ENCODE measurements around the gene CLCN3. TPM values are rescaled to one million over a fixed set of nuclear protein-coding genes. Genes with fewer than 3 reads are reported as not detected.
"Not testable (repeated sequence)": the region's sequence is repeated elsewhere in the genome, so short reads cannot be mapped to it uniquely, and the experiment has no call there.

CLCN3 gene
- total RNA-seq, 2 donors from 2014 or later: 22.2 to 25.2 TPM

DNA sequence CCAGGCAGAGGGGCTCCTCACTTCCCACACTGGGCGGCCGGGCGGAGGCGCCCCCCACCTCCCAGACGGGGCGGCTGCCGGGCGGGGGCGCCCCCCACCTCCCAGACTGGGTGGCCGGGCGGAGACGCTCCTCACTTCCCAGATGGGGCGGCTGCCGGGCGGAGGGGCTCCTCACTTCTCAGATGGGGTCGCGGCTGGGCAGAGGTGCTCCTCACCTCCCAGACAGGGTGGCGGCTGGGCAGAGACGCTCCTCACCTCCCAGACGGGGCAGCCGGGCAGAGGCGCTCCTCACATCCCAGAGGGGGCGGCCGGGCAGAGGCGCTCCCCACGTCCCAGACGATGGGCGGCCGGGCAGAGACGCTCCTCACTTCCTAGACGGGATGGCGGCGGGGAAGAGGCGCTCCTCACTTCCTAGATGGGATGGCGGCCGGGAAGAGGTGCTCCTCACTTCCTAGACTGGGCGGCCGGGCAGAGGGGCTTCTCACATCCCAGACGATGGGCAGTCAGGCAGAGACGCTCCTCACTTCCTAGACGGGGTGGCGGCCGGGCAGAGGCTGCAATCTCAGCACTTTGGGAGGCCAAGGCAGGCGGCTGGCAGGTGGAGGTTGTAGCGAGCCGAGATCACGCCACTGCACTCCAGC, 58.7 kb downstream of the CLCN3 start:
- not testable (repeated sequence) for H3K4me3 Mint-ChIP-seq; H3K4me1 Mint-ChIP-seq; H3K9me3 Mint-ChIP-seq; H3K27me3 Mint-ChIP-seq; H3K27ac Mint-ChIP-seq; ATAC-seq (replicated peaks)
- H3K36me3 Mint-ChIP-seq (ENCODE audit: low read depth): peaks cover 32% of the 10 kb centered on the region

DNA sequence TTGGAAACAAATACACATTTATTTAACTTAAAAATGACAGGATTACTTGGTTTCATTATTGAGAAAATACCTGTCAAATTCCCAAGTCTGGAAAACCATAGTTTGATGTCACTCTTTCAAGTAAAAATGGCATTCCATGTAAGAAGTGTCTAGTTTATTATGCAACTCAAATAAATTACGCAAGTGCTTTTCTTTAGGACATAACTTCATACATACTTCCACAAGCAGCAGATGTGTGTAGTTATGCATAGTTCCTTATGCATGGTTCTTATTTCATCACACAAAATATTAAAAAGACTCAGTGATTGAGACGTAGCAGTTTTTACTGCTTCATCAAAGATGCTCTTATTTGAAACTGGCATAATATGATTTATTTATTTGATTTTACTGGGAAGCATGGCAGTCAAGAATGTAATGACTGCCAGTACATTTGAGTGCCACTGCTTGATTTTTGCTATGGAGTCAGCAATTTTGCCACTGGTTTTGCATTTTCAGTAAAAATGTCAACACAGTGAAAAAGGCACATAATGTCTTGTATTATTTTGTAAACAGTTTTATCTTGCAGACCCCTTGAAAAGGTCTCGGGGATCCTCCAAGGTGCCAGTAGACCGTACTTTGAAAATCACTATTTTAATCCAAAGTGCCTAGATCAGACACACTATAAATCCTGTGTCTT, 62.1 kb downstream of the CLCN3 start:
- no peaks in the 10 kb centered on the region for H3K4me1 Mint-ChIP-seq
- no peaks in the 10 kb centered on the region for H3K27me3 Mint-ChIP-seq

DNA sequence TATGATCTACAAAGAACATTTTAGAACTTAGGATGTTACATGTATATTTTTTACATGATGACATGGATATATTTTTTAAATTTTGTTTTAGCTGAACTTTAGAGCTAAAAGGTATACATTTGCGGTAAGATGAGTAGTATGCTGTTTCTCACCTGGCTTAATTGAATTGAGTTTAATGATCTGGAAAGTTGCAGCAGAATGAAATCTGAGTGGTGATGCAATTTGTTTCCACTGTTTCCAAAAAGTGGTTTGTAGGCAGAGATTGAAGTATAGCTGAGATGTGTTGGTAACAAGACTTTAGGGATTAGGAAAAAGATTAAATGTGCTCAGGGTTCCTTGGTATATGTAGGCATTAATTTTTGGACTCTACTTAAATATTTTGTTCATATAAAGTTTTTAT, 69.3 kb downstream of the CLCN3 start:
- Mint-ChIP-seq H3K9me3 (no peaks in the 10 kb centered on the region), H3K4me1 (no peaks in the 10 kb centered on the region), H3K27ac (no peak overlapping the region), H3K36me3 (ENCODE audit: low read depth) (peaks cover 68% of the 10 kb centered on the region), H3K27me3 (no peaks in the 10 kb centered on the region), H3K4me3 (no peak overlapping the region)
- no peak for ATAC-seq (replicated peaks)

More for the DNA sequence above, 62.1 kb downstream of the CLCN3 start:
- peaks cover 59% of the 10 kb centered on the region for H3K36me3 Mint-ChIP-seq (ENCODE audit: low read depth)
- H3K4me3 Mint-ChIP-seq: no peak overlapping the region
- no peaks in the 10 kb centered on the region for H3K9me3 Mint-ChIP-seq
- H3K27ac Mint-ChIP-seq: no peak overlapping the region
- ATAC-seq (replicated peaks): no peak

DNA sequence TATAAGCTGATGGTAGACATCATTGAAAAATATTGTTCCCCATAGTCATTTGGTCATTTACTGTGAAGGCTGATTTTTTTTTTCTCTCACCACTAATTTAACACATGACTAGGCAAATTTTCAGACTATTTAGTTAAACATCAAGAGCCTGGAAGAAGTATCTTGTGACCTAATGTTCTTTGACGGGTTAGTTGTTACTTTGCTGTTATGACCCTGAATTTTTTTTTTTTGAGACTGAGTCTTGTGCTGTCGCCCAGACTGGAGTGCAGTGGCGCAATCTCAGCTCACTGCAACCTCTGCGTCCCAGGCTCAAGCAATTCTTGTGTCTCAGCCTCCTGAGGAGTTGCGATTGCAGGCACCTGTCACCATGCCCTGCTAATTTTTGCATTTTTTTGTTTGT, 70.4 kb downstream of the CLCN3 start:
- H3K4me3 Mint-ChIP-seq: no peak overlapping the region
- H3K27me3 Mint-ChIP-seq: no peaks in the 10 kb centered on the region
- H3K27ac Mint-ChIP-seq: no peak overlapping the region
- H3K4me1 Mint-ChIP-seq: no peaks in the 10 kb centered on the region
- no peaks in the 10 kb centered on the region for H3K9me3 Mint-ChIP-seq
- peaks cover 61% of the 10 kb centered on the region for H3K36me3 Mint-ChIP-seq (ENCODE audit: low read depth)
- ATAC-seq (replicated peaks): no peak

DNA sequence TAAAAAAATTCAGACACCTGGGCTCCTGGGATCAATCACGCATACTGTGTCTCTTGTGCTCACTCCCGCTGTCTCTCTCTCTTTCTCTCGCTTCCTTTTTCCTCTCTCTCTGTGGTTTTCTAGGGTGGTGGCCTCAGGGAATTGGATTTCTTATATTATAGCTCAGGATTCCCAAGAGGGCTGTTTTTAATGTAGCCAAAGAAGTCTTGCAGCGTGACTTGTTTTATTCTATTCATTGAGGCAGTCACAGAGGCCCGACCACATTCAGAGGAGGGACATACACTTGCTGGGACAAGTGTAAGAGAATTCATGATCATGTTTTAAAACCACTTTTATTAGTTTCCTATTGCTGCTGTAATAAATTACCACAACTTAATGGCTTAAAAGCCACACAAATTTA, 78.0 kb downstream of the CLCN3 start:
- Mint-ChIP-seq H3K4me3 (no peak overlapping the region), H3K27ac (no peak overlapping the region), H3K27me3 (no peaks in the 10 kb centered on the region), H3K9me3 (no peaks in the 10 kb centered on the region), H3K36me3 (ENCODE audit: low read depth) (peaks cover 52% of the 10 kb centered on the region), H3K4me1 (no peaks in the 10 kb centered on the region)
- no peak for ATAC-seq (replicated peaks)

DNA sequence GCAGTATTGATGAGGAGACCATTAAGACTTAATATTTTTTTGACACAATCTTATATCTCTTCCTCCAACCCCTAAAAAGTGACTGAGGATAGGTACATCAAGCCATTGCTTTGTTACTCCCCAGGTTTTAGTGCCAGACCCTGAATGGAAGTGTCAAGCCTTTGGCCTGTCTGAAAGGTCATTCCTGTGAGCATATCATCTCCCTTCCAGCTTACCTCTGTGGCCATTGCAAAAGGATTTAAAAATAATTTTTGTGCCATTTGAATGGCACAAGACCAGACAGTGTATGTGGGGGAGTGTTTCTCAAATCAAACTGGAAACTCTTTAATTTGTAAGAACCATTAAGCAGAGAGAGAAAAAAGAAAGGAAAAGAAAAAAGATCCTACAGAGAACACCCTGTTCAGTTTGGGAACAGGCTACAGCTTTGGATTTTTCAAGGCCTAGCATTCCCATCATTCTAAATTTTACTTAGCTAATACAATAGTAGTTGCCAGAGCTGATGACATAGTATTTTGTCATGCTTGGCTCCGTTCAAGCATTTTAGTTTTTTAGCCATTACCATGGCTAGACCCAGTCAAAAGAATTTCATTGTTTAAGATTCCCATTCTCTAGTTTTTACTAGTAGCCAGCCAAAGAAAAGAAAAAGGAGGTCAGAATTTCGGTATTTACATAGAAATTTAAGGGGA, 87.7 kb downstream of the CLCN3 start:
- Mint-ChIP-seq H3K27me3 (no peaks in the 10 kb centered on the region), H3K4me3 (no peak overlapping the region), H3K9me3 (no peaks in the 10 kb centered on the region), H3K4me1 (peaks cover 7% of the 10 kb centered on the region), H3K27ac (peak overlapping the region; percentile 85), H3K36me3 (ENCODE audit: low read depth) (peaks cover 59% of the 10 kb centered on the region)
- no peak for ATAC-seq (replicated peaks)

DNA sequence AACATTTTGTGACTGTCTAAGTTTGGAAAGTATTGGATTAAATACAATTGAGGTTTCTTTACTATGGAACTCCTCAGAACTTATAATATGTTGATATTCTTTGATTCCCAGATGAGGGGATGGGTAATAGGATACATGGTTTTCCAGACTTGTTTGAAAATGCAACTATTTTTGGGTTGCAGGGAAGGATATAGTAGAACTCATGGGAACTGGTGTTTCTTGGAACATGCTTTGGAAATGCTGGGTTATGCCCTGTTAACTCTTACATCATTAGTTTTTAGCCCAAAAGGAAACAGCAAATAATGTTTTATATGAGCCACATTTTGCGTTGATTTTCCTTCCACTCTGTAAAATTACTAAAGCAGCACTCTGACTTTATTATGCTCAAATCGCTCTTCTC, 95.4 kb downstream of the CLCN3 start:
- Mint-ChIP-seq H3K4me3 (no peak overlapping the region), H3K9me3 (no peaks in the 10 kb centered on the region), H3K36me3 (ENCODE audit: low read depth) (peaks cover 82% of the 10 kb centered on the region), H3K4me1 (peaks cover 4% of the 10 kb centered on the region), H3K27ac (peak overlapping the region; percentile 36), H3K27me3 (no peaks in the 10 kb centered on the region)
- no peak for ATAC-seq (replicated peaks)

DNA sequence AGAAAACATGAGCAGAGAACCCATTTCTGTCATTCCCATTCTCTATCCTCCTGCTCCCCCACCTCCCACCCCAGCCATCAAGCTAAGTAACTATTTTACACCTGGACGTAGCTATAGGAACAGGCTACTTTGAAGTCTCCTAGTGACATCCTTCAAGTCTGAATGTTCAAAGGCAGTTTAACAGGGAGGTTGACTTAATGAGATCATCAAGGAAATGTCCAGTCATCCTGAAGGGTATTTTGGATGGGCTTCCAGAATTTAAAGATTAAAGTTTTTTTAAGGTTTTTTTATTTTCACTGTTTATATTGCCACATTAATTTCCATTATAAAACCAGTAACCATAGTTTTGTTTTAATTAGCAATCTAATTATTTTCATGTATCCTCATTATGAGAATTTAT, 96.3 kb downstream of the CLCN3 start:
- Mint-ChIP-seq H3K27me3 (no peaks in the 10 kb centered on the region), H3K4me3 (no peak overlapping the region), H3K27ac (no peak overlapping the region), H3K36me3 (ENCODE audit: low read depth) (peaks cover 83% of the 10 kb centered on the region), H3K9me3 (no peaks in the 10 kb centered on the region), H3K4me1 (peaks cover 4% of the 10 kb centered on the region)
- ATAC-seq (replicated peaks): no peak

DNA sequence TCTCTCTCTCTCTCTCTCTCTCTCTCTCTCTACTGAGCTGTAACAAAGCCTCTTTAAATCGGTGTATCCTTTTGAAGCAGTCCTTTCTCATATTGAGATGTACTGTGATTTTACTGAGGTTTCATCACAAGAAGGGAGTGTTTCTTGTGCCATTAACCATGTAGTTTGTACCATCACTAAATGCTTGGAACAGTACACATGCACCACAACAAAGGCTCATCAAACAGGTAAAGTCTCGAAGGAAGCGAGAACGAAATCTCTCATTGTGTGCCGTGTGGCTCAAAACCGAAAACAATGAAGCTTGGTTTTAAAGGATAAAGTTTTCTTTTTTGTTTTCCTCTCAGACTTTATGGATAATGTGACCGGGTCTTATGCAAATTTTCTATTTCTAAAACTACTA, 100.2 kb downstream of the CLCN3 start:
- H3K27ac Mint-ChIP-seq: peak overlapping the region; percentile 9
- H3K4me3 Mint-ChIP-seq: no peak overlapping the region
- ATAC-seq (replicated peaks): no peak
- no peaks in the 10 kb centered on the region for H3K4me1 Mint-ChIP-seq
- H3K27me3 Mint-ChIP-seq: no peaks in the 10 kb centered on the region
- peaks cover 48% of the 10 kb centered on the region for H3K36me3 Mint-ChIP-seq (ENCODE audit: low read depth)
- H3K9me3 Mint-ChIP-seq: no peaks in the 10 kb centered on the region

DNA sequence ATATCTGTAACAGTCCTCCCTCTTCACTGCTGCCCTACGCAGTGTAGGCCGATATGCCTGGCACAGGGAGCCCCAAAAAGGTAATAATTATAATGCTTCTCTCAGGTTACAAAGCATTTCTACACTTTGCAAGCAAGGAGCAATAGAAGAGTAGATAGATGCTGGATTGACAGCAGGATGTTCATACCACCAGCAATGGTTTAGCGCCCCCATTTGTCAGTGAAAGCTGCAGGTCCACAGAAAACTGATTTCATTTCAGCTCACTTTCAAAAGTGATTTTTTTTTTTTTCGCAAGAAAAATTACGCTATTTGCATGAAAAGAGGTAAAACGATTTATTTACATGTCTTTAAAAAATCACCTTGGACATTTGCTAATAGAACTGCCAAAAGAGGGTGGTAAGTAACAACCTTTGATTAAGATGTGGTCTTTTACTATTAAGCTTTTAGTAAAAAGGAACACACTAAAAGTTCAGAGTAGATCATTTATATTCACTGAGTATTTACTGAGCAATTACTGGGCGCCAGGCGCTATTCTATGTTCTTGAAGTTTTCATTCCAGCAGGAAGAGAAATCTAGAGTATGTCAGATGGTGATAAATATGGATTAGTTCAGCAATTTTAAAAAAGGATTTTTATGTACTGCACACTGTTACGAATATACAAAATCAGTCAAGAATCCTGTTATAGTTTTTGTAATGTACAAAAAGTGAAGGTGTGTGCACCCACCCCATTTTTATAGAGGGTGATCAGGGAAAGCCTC, 103.0 kb downstream of the CLCN3 start:
- Mint-ChIP-seq H3K36me3 (ENCODE audit: low read depth) (peaks cover 28% of the 10 kb centered on the region), H3K27me3 (no peaks in the 10 kb centered on the region), H3K9me3 (no peaks in the 10 kb centered on the region), H3K4me3 (no peak overlapping the region), H3K4me1 (no peaks in the 10 kb centered on the region), H3K27ac (no peak overlapping the region)
- no peak for ATAC-seq (replicated peaks)

DNA sequence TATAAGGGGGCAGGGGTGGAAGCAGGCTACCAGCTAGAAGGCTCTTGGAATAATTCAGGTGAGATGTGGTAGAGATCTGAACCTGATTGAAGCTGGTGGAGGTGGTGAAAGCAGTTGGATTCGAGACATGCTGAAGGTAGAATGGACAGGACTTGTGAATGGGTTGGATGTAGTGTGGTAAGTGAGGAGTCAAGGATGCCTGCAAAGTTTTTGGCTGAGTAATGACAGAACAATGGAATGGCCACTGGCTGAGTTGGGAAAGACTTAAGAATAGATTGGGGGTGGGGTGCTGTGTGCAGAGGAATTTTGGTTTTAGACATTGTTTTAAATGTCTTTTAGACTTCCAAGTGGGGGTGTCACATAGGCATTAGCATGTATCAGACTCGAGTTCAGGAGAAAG, 103.9 kb downstream of the CLCN3 start:
- H3K4me1 Mint-ChIP-seq: no peaks in the 10 kb centered on the region
- no peak for ATAC-seq (replicated peaks)

DNA sequence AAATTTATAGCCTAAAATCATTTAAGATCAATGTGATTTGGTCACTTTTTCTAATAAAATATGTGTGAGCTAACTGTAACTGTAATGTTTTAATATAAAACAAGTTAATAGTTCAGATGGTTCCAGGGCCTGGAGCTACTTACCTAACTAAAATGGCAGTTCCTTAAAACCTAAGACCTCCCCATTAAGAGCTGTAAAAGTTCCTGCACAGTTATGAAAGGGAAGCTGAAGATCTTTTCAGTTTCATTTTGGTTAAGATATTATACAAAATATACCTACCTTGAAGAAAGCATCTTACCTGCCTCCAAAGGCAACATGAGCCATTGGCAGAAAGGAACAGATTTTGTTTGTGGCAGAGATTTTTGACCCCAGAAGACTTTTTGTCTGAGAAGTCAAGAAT, 107.2 kb downstream of the CLCN3 start:
- H3K4me1 Mint-ChIP-seq: no peaks in the 10 kb centered on the region
- no peak overlapping the region for H3K4me3 Mint-ChIP-seq
- H3K27ac Mint-ChIP-seq: no peak overlapping the region
- H3K27me3 Mint-ChIP-seq: no peaks in the 10 kb centered on the region
- no peak for ATAC-seq (replicated peaks)
- no peaks in the 10 kb centered on the region for H3K9me3 Mint-ChIP-seq
- peaks cover 29% of the 10 kb centered on the region for H3K36me3 Mint-ChIP-seq (ENCODE audit: low read depth)

More for the DNA sequence above, 103.9 kb downstream of the CLCN3 start:
- Mint-ChIP-seq H3K4me3 (no peak overlapping the region), H3K9me3 (no peaks in the 10 kb centered on the region), H3K27ac (no peak overlapping the region), H3K27me3 (no peaks in the 10 kb centered on the region), H3K36me3 (ENCODE audit: low read depth) (peaks cover 24% of the 10 kb centered on the region)

DNA sequence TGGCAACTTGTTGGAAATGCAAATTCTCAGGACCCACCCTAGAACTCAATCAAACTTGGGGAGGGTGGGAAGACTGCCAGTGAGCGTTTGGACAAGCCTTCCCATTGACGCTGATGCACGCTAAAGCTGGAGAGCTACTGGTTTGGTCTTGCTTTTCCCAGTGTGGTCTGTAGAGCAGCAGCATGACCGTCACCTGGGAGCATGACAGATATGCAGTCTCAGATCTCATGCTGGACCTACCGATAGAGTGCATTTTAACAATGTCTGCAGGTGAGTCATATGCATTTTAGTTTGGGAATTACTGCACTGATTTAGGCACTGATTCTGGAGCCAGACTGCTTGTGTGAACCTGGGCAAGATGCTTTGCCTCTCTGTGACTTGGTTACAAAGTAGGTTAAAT, 110.2 kb downstream of the CLCN3 start:
- Mint-ChIP-seq H3K9me3 (no peaks in the 10 kb centered on the region), H3K27me3 (no peaks in the 10 kb centered on the region)

DNA sequence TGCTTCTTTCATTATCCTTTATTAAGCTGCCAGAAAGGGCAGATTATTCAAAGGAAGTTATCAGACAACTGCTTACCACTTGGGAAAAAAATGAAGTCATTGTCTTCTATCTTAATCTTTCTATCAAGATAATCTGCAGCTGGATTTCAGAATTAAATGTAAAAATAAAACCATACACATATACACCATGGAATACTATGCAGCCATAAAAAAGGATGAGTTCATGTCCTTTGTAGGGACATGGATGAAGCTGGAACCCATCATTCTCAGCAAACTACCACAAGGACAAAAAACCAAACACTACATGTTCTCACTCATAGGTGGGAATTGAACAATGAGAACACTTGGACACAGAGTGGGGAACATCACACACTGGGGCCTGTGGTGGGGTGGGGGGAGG, 118.2 kb downstream of the CLCN3 start:
- not testable (repeated sequence) for H3K9me3 Mint-ChIP-seq; H3K4me1 Mint-ChIP-seq; H3K27me3 Mint-ChIP-seq; H3K4me3 Mint-ChIP-seq; ATAC-seq (replicated peaks)
- H3K27ac Mint-ChIP-seq: peak overlapping the region; percentile 10
- H3K36me3 Mint-ChIP-seq (ENCODE audit: low read depth): peaks cover 79% of the 10 kb centered on the region

More for the DNA sequence above, 110.2 kb downstream of the CLCN3 start:
- no peaks in the 10 kb centered on the region for H3K4me1 Mint-ChIP-seq
- ATAC-seq (replicated peaks): no peak
- H3K36me3 Mint-ChIP-seq (ENCODE audit: low read depth): peaks cover 45% of the 10 kb centered on the region
- H3K27ac Mint-ChIP-seq: no peak overlapping the region
- H3K4me3 Mint-ChIP-seq: no peak overlapping the region

Data from activated T-helper 17 cell treated with anti-CD3 and anti-CD28 coated beads, Interleukin-2, amount 50 U/mL, for 72 hours (primary cell).